Uterus (tissue), 2 donors: ENCODE data around the gene PIF1.

Experiments used
- CTCF ChIP-seq, 4 experiments: fragments of 200-600 bp in 2 of 4; fragments of 450-650 bp in 2 of 4; sonication (generic) in 2 of 4; IDR thresholded peaks; one replicate each; pipeline ENCODE4 v1.5.1; 2016 to 2019; ENCODE audit warnings: antibody characterized with exemption in 4 of 4, mild to moderate bottlenecking in 2 of 4, moderate library complexity in 1 of 4
- POLR2A ChIP-seq, 2 donors: fragments of 450-650 bp; IDR thresholded peaks; one replicate each; pipeline ENCODE4 v1.6.1; 2016; ENCODE audit warnings: antibody characterized with exemption in 2 of 2, mild to moderate bottlenecking in 1 of 2, moderate library complexity in 1 of 2

GRCh38 chr15:64862408-64862807, 37.0 kb upstream of the PIF1 start:
- TF ChIP-seq CTCF (IDR thresholded peaks at IDR 0.05) = no peak
- no peak for TF ChIP-seq POLR2A (IDR thresholded peaks at IDR 0.05)
